Mammary epithelial cell (primary cell): ENCODE results near the gene PRR19.

Experiments
- EZH2 ChIP-seq: IDR thresholded peaks from 2 replicates; pipeline ENCODE4 v1.6.1; 2012; ENCODE audit warnings: low read length, inconsistent platforms, borderline replicate concordance
- TF ChIP-seq, protein P1 (sequence below), 2 donors: IDR thresholded peaks in 1 of 2; conservative IDR thresholded peaks in 1 of 2; 2 replicates each; pipeline ENCODE4 v1.5.1; 2011 to 2012; ENCODE audit warnings: inconsistent platforms in 2 of 2, low read length in 2 of 2, mild to moderate bottlenecking in 2 of 2, control low read depth in 1 of 2, low read depth in 1 of 2; ENCODE audit not compliant: insufficient read depth in 1 of 2; ENCODE audit errors: extremely low read depth in 1 of 2

DNA sequence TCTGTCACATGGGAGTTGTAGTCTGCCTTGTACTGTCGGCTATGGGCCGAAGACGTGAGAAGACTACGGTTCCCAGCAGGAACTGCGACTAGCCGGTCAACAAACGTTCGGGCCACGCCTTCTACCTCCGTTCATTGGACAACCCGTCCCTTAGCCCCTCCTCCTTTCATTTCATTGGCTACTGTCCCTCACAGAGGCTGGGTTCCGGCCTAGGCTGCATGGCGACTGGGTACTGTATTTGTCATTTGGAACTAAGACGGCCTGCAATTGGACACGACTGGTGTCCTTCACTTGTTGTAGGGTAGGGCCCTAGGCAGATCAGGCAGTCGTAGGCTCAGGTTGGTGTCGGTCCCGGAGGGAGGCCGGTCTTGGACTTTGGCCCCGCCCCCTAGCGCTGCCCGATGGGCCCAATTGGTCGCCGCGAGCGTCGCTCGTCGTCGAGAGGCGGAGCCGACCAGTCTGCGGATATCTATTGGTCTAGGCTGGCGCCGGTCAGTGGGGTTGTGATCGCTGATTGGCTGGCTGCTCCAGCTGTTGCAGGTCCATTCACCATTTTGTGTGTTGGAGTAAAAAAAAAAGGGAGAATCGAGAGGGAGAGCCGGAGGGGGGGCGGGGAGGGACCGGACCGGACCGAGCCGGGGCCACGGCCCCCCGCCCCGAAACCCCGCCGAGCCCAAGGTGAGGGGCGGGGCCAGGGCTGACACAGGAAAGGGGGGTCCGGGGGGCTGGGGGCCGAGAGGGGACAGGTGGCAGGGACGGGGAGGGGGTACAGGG lies 33.0 kb upstream of the PRR19 start, which contains the start of gene CIC:
- TF ChIP-seq, protein P1, sequence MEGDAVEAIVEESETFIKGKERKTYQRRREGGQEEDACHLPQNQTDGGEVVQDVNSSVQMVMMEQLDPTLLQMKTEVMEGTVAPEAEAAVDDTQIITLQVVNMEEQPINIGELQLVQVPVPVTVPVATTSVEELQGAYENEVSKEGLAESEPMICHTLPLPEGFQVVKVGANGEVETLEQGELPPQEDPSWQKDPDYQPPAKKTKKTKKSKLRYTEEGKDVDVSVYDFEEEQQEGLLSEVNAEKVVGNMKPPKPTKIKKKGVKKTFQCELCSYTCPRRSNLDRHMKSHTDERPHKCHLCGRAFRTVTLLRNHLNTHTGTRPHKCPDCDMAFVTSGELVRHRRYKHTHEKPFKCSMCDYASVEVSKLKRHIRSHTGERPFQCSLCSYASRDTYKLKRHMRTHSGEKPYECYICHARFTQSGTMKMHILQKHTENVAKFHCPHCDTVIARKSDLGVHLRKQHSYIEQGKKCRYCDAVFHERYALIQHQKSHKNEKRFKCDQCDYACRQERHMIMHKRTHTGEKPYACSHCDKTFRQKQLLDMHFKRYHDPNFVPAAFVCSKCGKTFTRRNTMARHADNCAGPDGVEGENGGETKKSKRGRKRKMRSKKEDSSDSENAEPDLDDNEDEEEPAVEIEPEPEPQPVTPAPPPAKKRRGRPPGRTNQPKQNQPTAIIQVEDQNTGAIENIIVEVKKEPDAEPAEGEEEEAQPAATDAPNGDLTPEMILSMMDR (conservative IDR thresholded peaks at IDR 0.05 in 1 of 2, IDR thresholded peaks at IDR 0.05 in 1 of 2; ENCODE audit: extremely low read depth in 1 of 2, insufficient read depth in 1 of 2, low read depth in 1 of 2, low read length in 2 of 2) = no peak
- TF ChIP-seq EZH2 = no peak
